GM12878 (cell line): ENCODE data around the gene MRPS27. TPM values are rescaled to one million over a fixed set of nuclear protein-coding genes. Genes with fewer than 3 reads are reported as not detected.

Experiments used
- ATAC-seq: fragments of 200-7000 bp; cut with Tn5 transposase; 3 replicates; pipeline ENCODE4 v1.9.1; 2020; ENCODE audit warnings: mild to moderate bottlenecking, moderate library complexity
- BruUV-seq: library from RNA; stranded (reverse); fragments of 400-500 nt; replicated peaks from 2 replicates; lab custom pipeline; 2021; lab: Mats Ljungman, UMichigan
- CTCF ChIA-PET: fragments of 300-600 bp; sonication (Branson Sonifier 250); formaldehyde crosslinking; extraction: SDS; loops from one replicate; lab custom pipeline; 2021; ENCODE audit warnings: inconsistent platforms; lab: Yijun Ruan, JAX
- POLR2A ChIA-PET: fragments of 350-600 bp; formaldehyde crosslinking; extraction: SDS; loops from one replicate; lab custom pipeline; 2021; ENCODE audit warnings: inconsistent platforms; lab: Charles Lee
- RAD21 ChIA-PET: fragments of 300-600 bp; sonication (Branson Sonifier 250); formaldehyde crosslinking; loops from one replicate; lab custom pipeline; 2023; ENCODE audit warnings: antibody characterized with exemption; ENCODE audit not compliant: unreplicated experiment; lab: Charles Lee
- SMC1A ChIA-PET: fragments of 300-600 bp; sonication (Branson Sonifier 250); formaldehyde crosslinking; loops from one replicate; lab custom pipeline; 2023; ENCODE audit not compliant: unreplicated experiment, uncharacterized antibody; lab: Charles Lee
- DNase-seq: peaks from one replicate; pipeline ENCODE4 v3.0.0-alpha.2; 2011; ENCODE audit warnings: low read depth, low spot score
- FAIRE-seq: peaks from 3 replicates; lab custom pipeline; 2011; peaks lifted over from hg19 to GRCh38; lab: Jason Lieb, UNC
- H2AFZ ChIP-seq: 2 replicates; pipeline ENCODE4 v1.6.0; 2011; ENCODE audit warnings: low read depth, low read length, control low read depth; ENCODE audit not compliant: control insufficient read depth
- H3K27ac ChIP-seq: 2 replicates; pipeline ENCODE4 v1.5.1; 2011; ENCODE audit warnings: control low read depth; ENCODE audit not compliant: control insufficient read depth, insufficient read depth
- H3K27me3 ChIP-seq, 2 experiments: replicated peaks in 1 of 2; 2 replicates each; pipeline versions ENCODE4 v1.6.0 to v1.6.1; 2011; ENCODE audit warnings: low read length in 1 of 2; ENCODE audit not compliant: control insufficient read depth in 2 of 2, insufficient read depth in 2 of 2
- H3K36me3 ChIP-seq, 2 experiments: 2 replicates each; pipeline ENCODE4 v1.5.1; 2011; ENCODE audit warnings: low read length in 1 of 2; ENCODE audit not compliant: control insufficient read depth in 2 of 2, insufficient read depth in 2 of 2
- H3K4me1 ChIP-seq: 2 replicates; pipeline ENCODE4 v1.6.1; 2011; ENCODE audit warnings: mild to moderate bottlenecking, low read length, moderate library complexity, mixed read lengths; ENCODE audit not compliant: control insufficient read depth, insufficient read depth
- H3K4me2 ChIP-seq: 2 replicates; pipeline ENCODE4 v1.6.0; 2011; ENCODE audit warnings: control low read depth; ENCODE audit not compliant: control insufficient read depth, insufficient read depth
- H3K4me3 ChIP-seq: fragments of 200-600 bp; sonication (generic); 2 replicates; pipeline ENCODE4 v1.5.1; 2016
- H3K79me2 ChIP-seq: 2 replicates; pipeline ENCODE4 v1.6.0; 2011; ENCODE audit warnings: low read length; ENCODE audit not compliant: control insufficient read depth, insufficient read depth
- H3K9ac ChIP-seq: 2 replicates; pipeline ENCODE4 v1.8.0; 2011; ENCODE audit warnings: low read length, control low read depth, mixed read lengths; ENCODE audit not compliant: control insufficient read depth, insufficient read depth
- H3K9me3 ChIP-seq: replicated peaks from 3 replicates; pipeline ENCODE4 v1.5.1; 2011; ENCODE audit warnings: mild to moderate bottlenecking, low read length; ENCODE audit not compliant: control insufficient read depth, insufficient read depth
- H4K20me1 ChIP-seq: 2 replicates; pipeline ENCODE4 v1.6.0; 2011; ENCODE audit not compliant: control insufficient read depth, insufficient read depth
- ASH2L ChIP-seq: fragments of 300-600, 200-600 bp; sonication (generic); IDR thresholded peaks from 2 replicates; pipeline ENCODE4 v1.6.1; 2017; ENCODE audit warnings: low read depth, mild to moderate bottlenecking, borderline replicate concordance
- GABPA ChIP-seq: IDR thresholded peaks from 2 replicates; pipeline ENCODE4 v1.6.1; 2014; ENCODE audit warnings: antibody characterized with exemption, low read depth, mild to moderate bottlenecking, inconsistent platforms
- GATAD2B ChIP-seq: fragments of 450-650 bp; conservative IDR thresholded peaks from 2 replicates; pipeline ENCODE4 v1.6.1; 2017; ENCODE audit warnings: low read depth, mild to moderate bottlenecking, moderate library complexity
- IRF4 ChIP-seq: IDR thresholded peaks from 2 replicates; pipeline ENCODE4 v1.6.1; 2011; ENCODE audit warnings: low read depth, low read length
- MXI1 ChIP-seq: fragments of 150-350 bp; IDR thresholded peaks from 2 replicates; pipeline ENCODE4 v1.6.1; 2011; ENCODE audit warnings: low read depth, mild to moderate bottlenecking, inconsistent platforms, low read length, improper control_type of control experiment
- ZBED1 ChIP-seq: IDR thresholded peaks from 2 replicates; pipeline ENCODE4 v1.6.1; 2016; ENCODE audit warnings: borderline replicate concordance
- ZNF217 ChIP-seq: fragments of 450-650 bp; IDR thresholded peaks from 2 replicates; pipeline ENCODE4 v1.6.1; 2017; ENCODE audit warnings: antibody characterized with exemption, mild to moderate bottlenecking
- ZNF274 ChIP-seq: IDR thresholded peaks from one replicate; pipeline ENCODE4 v1.8.0; 2011; ENCODE audit not compliant: insufficient read length, insufficient read depth
- WGBS: methylation state at CpG from one replicate; pipeline ENCODE4 v1.1.6; 2016; ENCODE audit warnings: low lambda C conversion rate; ENCODE audit not compliant: insufficient replicate concordance, insufficient coverage; ENCODE audit errors: missing lambda C conversion rate; 5-methylcytosine and 5-hydroxymethylcytosine counted together
- in situ Hi-C: fragments of 300-500 bp; cut with MboI; formaldehyde crosslinking; loops from 9 replicates; pipeline ENCODE4 v1.14.3; 2018; ENCODE audit warnings: mixed read lengths
- intact Hi-C: fragments of 100-400 bp; cut with micrococcal nuclease; formaldehyde crosslinking; loops from one replicate; pipeline ENCODE4 v1.14.2; 2022; ENCODE audit not compliant: unreplicated experiment
- polyA plus RNA-seq, 11 experiments: library from polyadenylated mRNA; depleted of rRNA in 4 of 11; unstranded in 6 of 11; stranded (reverse) in 5 of 11; fragments of >200 nt; fragmentation: Nextera tagmentation in 4 of 11; fragmentation: Illumina TruSeq in 1 of 11; extraction: Ambion mirVana in 4 of 11; extraction: Trizol in 1 of 11; gene quantifications; 1 replicate in 1 of 11; 2 replicates in 10 of 11; pipeline versions ENCODE4 v1.2.1 to v1.2.3, GENCODE V29; 2011 to 2016; ENCODE audit warnings: inconsistent platforms in 2 of 11, missing spikeins in 2 of 11, low read depth in 1 of 11
- total RNA-seq, 4 experiments: library from RNA; depleted of rRNA in 3 of 4; stranded (reverse); fragments of >200 nt in 3 of 4; fragmentation: Illumina TruSeq in 1 of 4; extraction: Trizol in 1 of 4; gene quantifications; 2 replicates each; pipeline versions ENCODE4 v1.2.1 to v1.2.3, GENCODE V29; 2013 to 2021

Gene MRPS27
- total and polyA plus RNA-seq, 10 of the 15 experiments (the other 5 are each of a cell fraction or from before 2014, with no cell fraction given): 61.0 to 128 (median 93.0) TPM

DNA sequence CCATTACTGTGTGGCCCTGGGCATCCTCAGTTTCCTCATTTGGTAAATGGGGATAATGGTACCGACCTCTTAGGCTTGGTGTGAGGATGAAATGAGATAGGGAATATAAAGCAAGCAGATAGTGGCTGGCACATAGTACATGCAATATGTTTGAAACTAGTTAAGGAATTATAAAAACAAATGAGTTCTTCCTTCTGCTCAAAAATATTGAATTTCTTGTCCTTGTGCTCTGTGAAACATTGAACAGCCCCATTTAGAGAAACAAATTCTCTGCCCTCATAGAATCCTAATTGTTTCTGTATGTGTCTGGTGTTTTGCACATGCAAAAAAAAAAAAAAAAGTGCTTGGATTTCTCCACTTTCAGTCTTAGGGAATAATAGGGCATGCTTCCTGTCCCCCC lies 39.8 kb upstream of the MRPS27 start:
- intact Hi-C loops (no loop called here), in situ Hi-C loops (no loop called here)
- ChIA-PET POLR2A (no interaction called here), SMC1A (interaction anchor here (0.8 to 2.1 kb wide), 2 partner anchors 14 to 164 kb away, joined by 3 to 10 read pairs; no protein-coding TSS in a partner anchor), CTCF (interaction anchor here (1.7 kb wide), 1 partner anchor 164 kb away, joined by 9 read pairs; no protein-coding TSS in a partner anchor), RAD21 (no interaction called here)
- BruUV-seq: no TSS peak
- Histone ChIP-seq H3K4me3 (no peak overlapping the region), H3K9me3 (no peaks in the 10 kb centered on the region), H2AFZ (no peak overlapping the region), H3K27me3 (no peaks in the 10 kb centered on the region), H3K4me1 (no peaks in the 10 kb centered on the region), H3K79me2 (no peaks in the 10 kb centered on the region), H3K9ac (no peak overlapping the region), H3K4me2 (no peak overlapping the region), H4K20me1 (no peaks in the 10 kb centered on the region), H3K27ac (no peak overlapping the region), H3K36me3 (peaks cover 2 to 13% of the 10 kb centered on the region in 2 experiments; a peak in 3 of 4 replicates)
- TF ChIP-seq GATAD2B (no peak), IRF4 (no peak)
- FAIRE-seq (no peak), ATAC-seq (no peak), DNase-seq (no peak)
- WGBS: 100% methylated on average over 1 of the region's 1 CpG

DNA sequence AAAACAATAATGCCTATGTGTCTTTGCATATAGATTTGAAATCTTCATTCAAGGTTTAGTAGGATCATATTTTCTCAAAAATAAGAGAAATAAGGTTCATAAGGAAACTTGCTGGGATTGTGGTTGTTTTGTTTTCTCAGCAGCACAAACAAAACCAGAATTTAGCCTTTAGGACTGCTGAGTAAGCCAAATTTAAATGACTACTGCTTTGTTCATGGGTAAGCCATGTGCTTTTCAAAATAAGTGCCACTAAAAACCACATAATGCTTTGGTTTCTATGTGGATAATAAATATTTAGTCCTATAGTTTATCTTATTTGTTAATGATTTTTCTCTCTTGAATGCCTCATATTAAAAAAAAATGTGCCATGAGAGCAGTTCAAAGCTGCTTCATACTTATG lies 38.9 kb upstream of the MRPS27 start:
- in situ Hi-C loops: no loop called here
- intact Hi-C loops: no loop called here
- H3K27ac ChIP-seq: no peak overlapping the region
- H4K20me1 ChIP-seq: no peaks in the 10 kb centered on the region
- no peaks in the 10 kb centered on the region for H3K4me1 ChIP-seq
- H2AFZ ChIP-seq: no peak overlapping the region
- CTCF ChIA-PET: interaction anchor here (0.6 to 1.7 kb wide), 3 partner anchors 91 to 777 kb away, joined by 3 to 9 read pairs (median 3); no protein-coding TSS in a partner anchor
- POLR2A ChIA-PET: no interaction called here
- RAD21 ChIA-PET: no interaction called here
- no peaks in the 10 kb centered on the region for H3K79me2 ChIP-seq
- TF ChIP-seq ZNF274 (no peak), IRF4 (no peak), GABPA (no peak), ZBED1 (no peak), ZNF217 (no peak), MXI1 (no peak), ASH2L (no peak)
- H3K27me3 ChIP-seq: no peaks in the 10 kb centered on the region
- H3K4me2 ChIP-seq: no peak overlapping the region
- FAIRE-seq: no peak
- H3K36me3 ChIP-seq: peaks cover 2 to 13% of the 10 kb centered on the region in 2 experiments; a peak in 3 of 4 replicates
- H3K4me3 ChIP-seq: no peak overlapping the region
- no peak for ATAC-seq
- H3K9me3 ChIP-seq: no peaks in the 10 kb centered on the region
- SMC1A ChIA-PET: interaction anchor here (0.6 to 2.1 kb wide), 2 partner anchors 165 to 180 kb away, joined by 3 to 10 read pairs; no protein-coding TSS in a partner anchor
- no peak overlapping the region for H3K9ac ChIP-seq
- DNase-seq: no peak
- no TSS peak for BruUV-seq
